Mesodermal cell (in vitro differentiated cells): Measurements from ENCODE around the gene JUNB.
A peak's percentile ranks its signal among the peaks of the same experiment; 100 is the strongest.
"Not testable (repeated sequence)": the region's sequence is repeated elsewhere in the genome, so short reads cannot be mapped to it uniquely, and the experiment has no call there.

Experiments used
- H3K27ac ChIP-seq: 2 replicates; pipeline ENCODE4 v1.7.0; 2013; ENCODE audit warnings: mild to moderate bottlenecking, low read depth, low read length, moderate library complexity; ENCODE audit not compliant: severe bottlenecking
- H3K36me3 ChIP-seq: 2 replicates; pipeline ENCODE4 v1.7.1; 2013; ENCODE audit warnings: mild to moderate bottlenecking, low read length, moderate library complexity; ENCODE audit not compliant: control insufficient read depth, insufficient read depth
- H3K4me1 ChIP-seq: one replicate; pipeline ENCODE4 v1.7.1; 2013; ENCODE audit warnings: mild to moderate bottlenecking, low read length; ENCODE audit not compliant: insufficient read depth, control insufficient read depth, poor library complexity, severe bottlenecking
- H3K4me3 ChIP-seq: 2 replicates; pipeline ENCODE4 v1.7.0; 2013; ENCODE audit warnings: low read length, control low read depth, mild to moderate bottlenecking; ENCODE audit not compliant: insufficient read depth, poor library complexity, severe bottlenecking; ENCODE audit errors: extremely low read depth
- H3K9me3 ChIP-seq: 2 replicates; pipeline ENCODE4 v1.7.1; 2013; ENCODE audit warnings: mild to moderate bottlenecking, low read length, moderate library complexity; ENCODE audit not compliant: control insufficient read depth
- WGBS, 2 experiments: methylation state at CpG; one replicate each; pipeline ENCODE4 v1.1.5; 2013; ENCODE audit warnings: missing lambda C conversion rate in 2 of 2; ENCODE audit not compliant: insufficient coverage in 2 of 2; 5-methylcytosine and 5-hydroxymethylcytosine counted together

The JUNB gene

GRCh38 chr19:12797607-12798006, 6.3 kb downstream of the JUNB start:
- H3K27ac ChIP-seq, H3K9me3 ChIP-seq, H3K4me3 ChIP-seq: not testable (repeated sequence)
- H3K36me3 ChIP-seq: peaks cover 22% of the 10 kb centered on the region
- peaks cover 11% of the 10 kb centered on the region for H3K4me1 ChIP-seq
- 89 to 95% methylated on average over 4 to 7 of the region's 7 CpGs for WGBS, 2 experiments

DNA sequence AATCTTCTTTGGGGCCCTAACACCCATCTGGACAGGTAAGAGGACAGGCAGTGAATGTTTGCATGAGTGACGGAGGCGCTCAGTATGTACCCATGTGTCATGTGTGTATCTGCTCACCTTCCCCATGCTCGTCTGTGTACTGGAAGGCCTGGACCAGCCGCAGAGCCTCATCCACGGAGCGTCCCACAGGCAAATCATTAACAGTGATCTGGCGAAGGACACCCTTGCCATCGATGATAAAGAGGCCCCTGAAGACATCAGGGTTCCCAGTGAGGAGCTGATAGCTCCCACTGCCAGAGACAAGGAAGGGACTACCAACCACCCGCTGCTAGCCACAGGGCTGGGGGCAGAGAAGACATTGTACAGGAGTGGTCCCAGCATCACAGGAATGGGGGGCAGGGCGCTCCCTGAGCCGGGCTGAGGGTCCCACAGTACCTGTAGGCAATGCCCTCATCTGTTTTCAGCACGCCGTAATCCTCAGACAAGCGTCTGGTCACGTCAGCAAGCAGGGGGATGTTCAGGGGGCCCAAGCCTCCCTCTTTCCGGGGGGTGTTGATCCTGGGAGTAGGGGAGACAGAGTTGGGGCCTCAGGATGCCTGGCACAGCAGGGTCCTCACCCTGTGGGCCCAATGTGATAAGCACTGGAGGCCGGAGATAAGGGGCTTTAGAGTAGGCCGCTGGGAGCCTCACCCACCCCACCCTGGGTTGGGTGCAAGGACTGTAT, 8.6 kb downstream of the JUNB start:
- whole genome bisulfite sequencing, 2 experiments: 93 to 98% methylated on average over 17 to 18 of the region's 18 CpGs
- Histone ChIP-seq H3K9me3 (no peaks in the 10 kb centered on the region), H3K36me3 (peaks cover 22% of the 10 kb centered on the region), H3K4me3 (no peak overlapping the region), H3K4me1 (peaks cover 13% of the 10 kb centered on the region), H3K27ac (no peak overlapping the region)

- H3K4me3 ChIP-seq: peak overlapping the region; percentile 84
- H3K9me3 ChIP-seq: no peaks in the 10 kb centered on the region
- WGBS, 2 experiments: 88% methylated on average over 1 of the region's 1 CpG; no CpG with 5 or more reads in 1 of the 2 experiments
- peaks cover 13% of the 10 kb centered on the region for H3K4me1 ChIP-seq
- no peak overlapping the region for H3K27ac ChIP-seq
- peaks cover 22% of the 10 kb centered on the region for H3K36me3 ChIP-seq
Measured at GRCh38 chr19:12800466-12800770, 9.1 kb downstream of the JUNB start.

DNA sequence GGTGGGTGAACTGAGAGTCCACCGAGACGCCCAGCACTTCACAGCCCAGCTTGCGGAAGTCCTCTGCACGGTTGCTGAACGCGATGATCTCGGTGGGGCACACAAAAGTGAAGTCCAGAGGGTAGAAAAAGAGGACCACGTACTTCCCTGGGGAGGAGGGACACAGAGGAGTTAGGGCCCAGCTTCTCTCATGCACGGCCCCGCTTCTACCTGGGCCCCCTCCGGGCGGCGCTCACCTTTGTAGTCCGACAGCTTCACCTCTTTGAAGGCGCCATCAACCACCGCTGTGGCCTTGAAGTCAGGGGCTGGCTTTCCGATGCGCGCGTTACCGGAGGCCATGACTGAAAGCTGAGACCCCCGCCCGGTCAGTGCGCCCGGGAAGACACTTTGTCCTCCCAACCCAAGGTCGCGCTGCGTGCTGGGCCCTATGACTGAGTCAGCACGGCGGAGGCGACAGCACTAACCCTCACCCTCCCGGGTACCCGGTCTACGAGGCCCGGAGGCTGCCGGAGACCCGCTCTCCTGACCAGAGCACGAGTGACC, 9.7 kb downstream of the JUNB start:
- H3K9me3 ChIP-seq: no peaks in the 10 kb centered on the region
- peaks cover 22% of the 10 kb centered on the region for H3K36me3 ChIP-seq
- peak overlapping the region; percentile 31 for H3K27ac ChIP-seq
- WGBS, 2 experiments: 5 to 8% methylated on average over 35 to 38 of the region's 38 CpGs
- H3K4me1 ChIP-seq: peaks cover 10% of the 10 kb centered on the region
- H3K4me3 ChIP-seq: peak overlapping the region; percentile 84

GRCh38 chr19:12801466-12802266, 10.4 kb downstream of the JUNB start, which contains the start of the genes PRDX2 and THSD8:
Gene PRDX2 (minus strand): TSS chr19:12801800. CDS start chr19:12801261, 539 bp downstream.
Gene THSD8 (plus strand): TSS chr19:12802069. CDS start chr19:12802072, 3 bp downstream.
- H3K4me1 ChIP-seq: peaks cover 6% of the 10 kb centered on the region
- peak within 1 kb of the TSS; percentile 31 for H3K27ac ChIP-seq
- H3K4me3 ChIP-seq: peak within 1 kb of the TSS; percentile 84
- H3K36me3 ChIP-seq: peaks cover 22% of the 10 kb centered on the region
- no peaks in the 10 kb centered on the region for H3K9me3 ChIP-seq
- WGBS, 2 experiments: 0% methylated on average over 74 to 76 of the region's 78 CpGs

DNA sequence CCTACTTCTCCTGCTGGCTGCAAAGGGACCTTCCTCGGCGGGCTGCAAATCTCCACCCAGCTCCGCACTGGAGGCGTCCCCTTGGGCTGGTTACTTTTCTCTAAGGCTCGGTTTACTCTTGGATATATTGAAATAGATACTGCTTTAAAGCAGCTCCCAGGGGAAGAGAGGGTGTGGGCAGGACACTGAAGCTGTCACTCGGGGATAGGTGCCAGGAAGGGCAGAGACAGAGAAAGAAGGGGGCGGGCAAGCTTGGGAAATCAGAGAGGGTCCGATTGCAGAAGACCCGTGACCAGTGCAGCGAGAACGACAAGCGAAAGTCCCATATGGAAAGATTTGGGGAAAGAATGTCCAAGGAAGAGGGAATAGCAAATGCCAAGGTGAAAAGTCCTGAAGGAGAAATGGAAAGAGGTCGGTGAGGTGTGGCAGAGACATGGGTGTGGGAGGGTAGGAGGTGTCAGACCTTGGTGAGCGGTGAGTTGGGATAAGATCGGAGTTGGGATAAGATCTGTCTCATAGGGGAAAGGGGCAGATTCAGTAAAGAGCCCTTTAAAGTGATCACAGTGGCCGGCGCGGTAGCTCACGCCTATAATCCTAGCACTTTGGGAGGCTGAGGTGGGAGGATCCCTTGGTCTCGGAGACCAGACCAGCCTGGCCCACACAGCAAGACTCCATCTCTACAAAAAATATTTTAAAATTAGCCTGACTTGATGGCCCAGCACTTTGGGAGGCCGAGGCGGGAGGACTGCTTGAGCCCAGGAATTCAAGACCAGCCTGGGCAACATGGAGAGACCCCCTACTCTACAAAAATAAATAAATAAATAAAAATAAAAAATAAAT, 11.2 kb downstream of the JUNB start:
- Histone ChIP-seq H3K9me3 (no peaks in the 10 kb centered on the region), H3K4me3 (peak overlapping the region; percentile 84), H3K27ac (no peak overlapping the region), H3K4me1 (peaks cover 13% of the 10 kb centered on the region), H3K36me3 (peaks cover 26% of the 10 kb centered on the region)
- 44 to 55% methylated on average over 12 to 17 of the region's 22 CpGs for WGBS, 2 experiments

GRCh38 chr19:12804051-12804450, 12.8 kb downstream of the JUNB start:
- 93 to 95% methylated on average over 25 to 26 of the region's 26 CpGs for WGBS, 2 experiments
- no peak overlapping the region for H3K4me3 ChIP-seq
- H3K4me1 ChIP-seq: peaks cover 13% of the 10 kb centered on the region
- H3K9me3 ChIP-seq: no peaks in the 10 kb centered on the region
- H3K36me3 ChIP-seq: peaks cover 28% of the 10 kb centered on the region
- no peak overlapping the region for H3K27ac ChIP-seq

DNA sequence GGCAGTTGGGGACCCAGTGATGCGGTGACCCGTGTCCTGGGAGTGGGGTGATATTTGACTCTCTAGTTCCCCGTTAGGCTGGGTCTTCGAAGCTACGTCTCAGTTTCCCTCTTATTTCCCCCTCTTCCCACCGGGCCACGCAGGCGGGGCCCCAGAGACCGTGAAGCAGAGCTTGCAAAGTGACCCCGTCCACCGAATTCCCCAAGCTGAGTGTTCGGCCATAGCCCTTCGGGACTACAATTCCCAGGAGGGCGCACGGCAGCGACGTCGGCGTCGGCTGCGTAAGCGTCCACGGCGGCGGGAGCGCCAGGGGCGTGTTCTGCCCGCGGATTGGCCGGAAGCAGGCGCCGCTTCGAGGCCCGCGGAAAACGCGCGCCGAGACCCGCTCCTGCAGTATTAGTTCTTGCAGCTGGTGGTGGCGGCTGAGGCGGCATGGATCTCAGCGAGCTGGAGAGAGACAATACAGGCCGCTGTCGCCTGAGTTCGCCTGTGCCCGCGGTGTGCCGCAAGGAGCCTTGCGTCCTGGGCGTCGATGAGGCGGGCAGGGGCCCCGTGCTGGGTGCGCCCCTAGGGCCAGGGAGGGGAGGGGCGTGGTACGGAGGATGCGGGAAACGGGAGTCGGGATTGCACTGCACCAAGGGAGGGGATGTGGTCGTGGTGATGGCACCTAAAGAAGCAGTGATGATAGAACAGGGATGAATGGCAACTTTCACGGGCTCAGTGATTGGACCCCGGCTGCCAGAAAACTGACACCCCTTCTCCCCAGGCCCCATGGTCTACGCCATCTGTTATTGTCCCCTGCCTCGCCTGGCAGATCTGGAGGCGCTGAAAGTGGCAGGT, 15.2 kb downstream of the JUNB start, which contains the start of gene RNASEH2A:
Gene RNASEH2A (plus strand): TSS at position 343 of the 840 bp plus-strand sequence. CDS start 90 bp downstream, at position 433.
- Histone ChIP-seq H3K4me1 (peaks cover 13% of the 10 kb centered on the region), H3K27ac (peak within 1 kb of the TSS; percentile 29), H3K9me3 (no peaks in the 10 kb centered on the region), H3K36me3 (peaks cover 37% of the 10 kb centered on the region), H3K4me3 (peak within 1 kb of the TSS; percentile 79)
- 5% methylated on average over 55 to 62 of the region's 66 CpGs for WGBS, 2 experiments

GRCh38 chr19:12815088-12815487, 23.8 kb downstream of the JUNB start:
- WGBS, 2 experiments: 91 to 98% methylated on average over 5 of the region's 7 CpGs
- H3K27ac ChIP-seq: no peak overlapping the region
- peaks cover 37% of the 10 kb centered on the region for H3K36me3 ChIP-seq
- H3K4me1 ChIP-seq: no peaks in the 10 kb centered on the region
- no peaks in the 10 kb centered on the region for H3K9me3 ChIP-seq
- H3K4me3 ChIP-seq: no peak overlapping the region
